ENCODE data around the gene TRAFD1. TPM values are rescaled to one million over a fixed set of nuclear protein-coding genes. Genes with fewer than 3 reads are reported as not detected.

Gene TRAFD1
- polyA plus RNA-seq, 1 donor from 2014 or later, result 75.6 TPM

Small RNA genes within 50 kb of the gene (small RNA-seq; reads per million reads assigned to genes)
- 0 to 1.2 (median 0) reads per million in 3 experiments for gene RF00019

Other genes with a start within 250 kb of the TRAFD1 start
- 15.4 and 17.7 TPM in 2 replicates for gene TMEM116, start 112.4 kb upstream of the TRAFD1 start, polyA plus RNA-seq
- 159 and 172 TPM in 2 replicates for gene ERP29, start 112.1 kb upstream of the TRAFD1 start, polyA plus RNA-seq
- gene NAA25, start 16.8 kb upstream of the TRAFD1 start, polyA plus RNA-seq, result 29.8 and 30.7 TPM in 2 replicates